AG09319 (cell line): ENCODE results near the gene CLMN.

Experiments used
- DNase-seq: peaks from one replicate; pipeline ENCODE4 v3.0.0-alpha.2; 2010; ENCODE audit warnings: low read depth; ENCODE audit errors: extremely low read depth
- TF ChIP-seq, protein P1 (sequence below): IDR thresholded peaks from 2 replicates; pipeline ENCODE4 v1.5.1; 2011; ENCODE audit warnings: low read depth, mild to moderate bottlenecking, inconsistent platforms, low read length, moderate library complexity

Gene CLMN

DNA sequence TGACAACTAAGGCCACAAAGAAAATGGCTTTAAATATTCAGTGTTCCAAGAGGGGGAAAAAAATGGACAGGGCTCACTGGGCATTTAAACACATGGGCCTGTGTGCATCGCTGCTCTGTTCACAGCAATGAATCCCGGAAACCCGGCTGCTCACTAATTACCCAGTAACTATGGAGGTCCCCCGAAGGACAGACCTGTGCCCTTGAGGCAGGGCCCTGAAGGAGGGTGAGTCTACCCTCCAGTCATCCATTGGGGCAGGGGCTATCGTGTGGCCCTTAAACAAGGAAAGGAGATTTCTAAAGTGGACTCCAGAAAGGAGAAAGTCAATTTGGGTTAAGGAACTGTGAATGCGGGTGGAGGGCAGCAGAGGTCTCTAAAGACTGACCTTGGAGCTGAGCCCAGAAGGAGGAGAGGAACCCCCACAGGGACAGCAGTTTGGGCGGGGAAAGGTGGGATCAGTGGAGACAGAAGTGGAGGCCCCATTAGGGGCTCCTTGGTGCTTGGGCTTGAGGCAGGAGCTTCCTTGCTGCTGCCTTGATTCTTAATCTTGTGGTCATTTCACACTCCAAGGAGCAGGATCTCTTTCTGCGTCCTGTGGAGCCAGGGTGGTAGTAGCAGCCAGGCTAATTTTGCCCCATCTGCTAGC is 1.4 kb upstream of the CLMN start:
- no peak for DNase-seq
- TF ChIP-seq, protein P1, sequence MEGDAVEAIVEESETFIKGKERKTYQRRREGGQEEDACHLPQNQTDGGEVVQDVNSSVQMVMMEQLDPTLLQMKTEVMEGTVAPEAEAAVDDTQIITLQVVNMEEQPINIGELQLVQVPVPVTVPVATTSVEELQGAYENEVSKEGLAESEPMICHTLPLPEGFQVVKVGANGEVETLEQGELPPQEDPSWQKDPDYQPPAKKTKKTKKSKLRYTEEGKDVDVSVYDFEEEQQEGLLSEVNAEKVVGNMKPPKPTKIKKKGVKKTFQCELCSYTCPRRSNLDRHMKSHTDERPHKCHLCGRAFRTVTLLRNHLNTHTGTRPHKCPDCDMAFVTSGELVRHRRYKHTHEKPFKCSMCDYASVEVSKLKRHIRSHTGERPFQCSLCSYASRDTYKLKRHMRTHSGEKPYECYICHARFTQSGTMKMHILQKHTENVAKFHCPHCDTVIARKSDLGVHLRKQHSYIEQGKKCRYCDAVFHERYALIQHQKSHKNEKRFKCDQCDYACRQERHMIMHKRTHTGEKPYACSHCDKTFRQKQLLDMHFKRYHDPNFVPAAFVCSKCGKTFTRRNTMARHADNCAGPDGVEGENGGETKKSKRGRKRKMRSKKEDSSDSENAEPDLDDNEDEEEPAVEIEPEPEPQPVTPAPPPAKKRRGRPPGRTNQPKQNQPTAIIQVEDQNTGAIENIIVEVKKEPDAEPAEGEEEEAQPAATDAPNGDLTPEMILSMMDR, result no peak

DNA sequence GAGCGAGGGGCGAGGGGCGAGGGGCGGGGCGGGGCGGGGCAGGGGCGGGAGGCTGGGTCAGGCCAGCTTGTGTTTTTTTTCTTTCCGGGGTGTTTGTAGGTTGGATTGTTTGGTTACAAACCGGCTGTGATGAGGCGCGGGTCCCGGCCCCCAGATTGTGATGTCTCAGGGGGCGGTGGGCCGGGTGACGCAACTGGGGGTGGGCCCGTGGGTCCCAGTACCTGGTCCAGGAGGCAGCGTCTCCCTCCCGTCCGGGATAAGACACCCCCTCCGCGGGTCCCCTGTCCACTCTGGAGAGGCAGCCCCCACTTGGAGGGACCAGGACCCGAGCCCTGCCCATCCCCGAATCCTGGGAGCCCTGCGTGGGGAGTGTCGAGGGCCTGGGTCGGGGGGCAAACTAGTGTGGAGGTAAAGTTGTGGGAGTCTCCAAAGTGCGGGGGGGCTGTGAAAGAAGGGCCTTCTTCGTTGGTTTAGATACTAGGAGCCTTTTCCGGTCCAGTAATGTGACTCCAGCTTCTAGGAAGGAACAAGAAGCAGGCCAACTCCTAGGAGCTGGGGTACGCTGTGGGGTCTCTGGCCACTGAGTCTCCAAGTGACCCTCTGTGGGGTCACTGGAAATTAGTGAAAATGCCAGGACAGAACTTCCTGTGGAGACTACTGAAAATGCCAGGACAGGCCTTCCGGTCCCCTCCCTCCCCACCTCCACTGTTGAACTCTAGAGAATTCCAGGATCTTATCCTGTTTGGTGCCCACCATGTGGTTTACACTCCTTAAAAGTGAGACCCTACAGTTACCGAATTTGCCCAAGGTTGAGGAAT is 579 bp upstream of the CLMN start:
- DNase-seq, result no peak
- TF ChIP-seq, protein P1, result no peak

DNA sequence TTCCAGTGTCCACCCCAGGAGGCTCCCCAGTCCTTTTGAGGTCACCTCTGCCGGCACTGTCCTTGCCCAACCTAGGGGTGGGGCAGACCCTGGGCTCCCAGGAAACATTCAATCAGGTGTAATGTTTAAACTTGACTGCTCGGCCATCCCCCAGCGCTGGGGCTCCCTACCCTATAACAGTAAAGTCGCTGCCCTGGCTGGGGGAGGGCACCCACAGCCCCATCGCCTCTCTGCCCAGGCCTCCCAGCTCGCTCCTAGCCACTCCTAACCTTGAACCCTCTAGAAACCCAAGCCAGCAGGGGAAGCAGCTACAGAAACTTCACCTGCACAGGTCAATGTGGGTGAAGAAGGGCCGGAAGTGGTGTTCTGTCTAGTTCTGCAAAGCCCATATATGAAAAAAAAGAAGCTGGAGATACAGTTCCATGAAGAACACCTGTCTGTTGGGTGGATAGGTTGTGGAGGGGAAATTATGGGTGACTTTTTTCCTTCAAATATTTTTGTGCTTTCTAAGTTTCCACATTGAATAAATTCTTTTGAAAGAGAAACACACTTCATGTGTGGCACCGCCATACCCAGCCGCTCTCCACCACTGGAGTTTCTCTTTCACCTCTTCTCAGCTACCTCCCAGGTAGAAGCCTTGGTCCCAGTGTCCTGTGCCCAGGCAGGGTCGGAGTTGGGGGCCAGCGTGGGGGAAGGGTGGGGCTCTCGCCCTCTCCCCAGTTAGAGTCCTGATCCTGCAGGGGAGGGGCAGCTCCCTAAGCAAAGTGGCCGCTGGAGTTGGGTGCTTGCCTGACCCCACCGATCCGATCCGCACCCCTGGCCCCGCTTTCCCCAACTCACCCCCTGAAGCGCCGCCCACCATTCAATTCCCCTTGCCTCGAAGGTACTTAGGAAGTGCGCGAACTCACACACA is 1.1 kb downstream of the CLMN start:
- no peak for DNase-seq
- TF ChIP-seq, protein P1, result no peak

DNA sequence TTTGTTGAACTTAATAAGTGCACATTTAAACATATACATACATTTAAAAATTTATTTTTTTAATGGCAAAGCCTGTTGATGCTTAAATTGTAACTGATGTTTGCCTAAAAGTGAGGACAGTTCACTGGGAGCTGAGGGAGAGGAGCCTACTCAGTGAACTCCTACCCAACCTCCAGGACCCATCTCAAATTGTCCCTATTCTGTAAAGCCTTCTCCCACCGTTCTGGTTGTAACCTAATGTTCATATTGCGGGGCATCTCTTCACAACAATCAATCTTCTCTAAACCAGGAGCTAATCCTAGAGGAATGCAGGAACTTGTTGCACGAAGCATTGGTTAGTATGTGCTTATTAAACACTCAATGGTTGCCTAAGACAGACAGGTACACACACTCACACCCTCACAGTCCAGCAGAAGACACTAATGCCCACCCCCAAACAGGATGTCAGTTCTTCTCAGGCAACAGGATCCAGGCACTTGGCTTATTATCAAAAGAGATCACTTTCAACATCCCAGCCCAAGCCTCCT is 1.8 kb downstream of the CLMN start:
- TF ChIP-seq, protein P1, result no peak

DNA sequence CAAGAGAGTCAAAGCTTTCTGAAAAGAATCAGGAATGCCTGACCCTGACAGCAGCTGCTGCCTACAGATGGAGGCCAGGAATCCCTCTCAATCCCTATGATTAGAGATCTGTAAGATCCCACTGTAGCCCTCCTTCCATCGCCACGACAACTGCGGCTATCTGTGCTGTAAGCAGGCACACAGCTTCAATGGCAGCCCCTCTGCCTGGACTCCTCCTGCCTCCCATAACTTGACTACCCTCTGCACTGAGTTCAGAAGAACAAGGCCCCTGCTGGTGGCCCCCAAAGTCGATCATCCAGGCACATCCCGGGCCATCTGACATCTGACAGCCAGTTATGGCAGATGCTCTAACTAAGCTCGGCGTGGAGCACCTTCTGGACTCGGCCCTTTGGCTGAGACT is 2.9 kb downstream of the CLMN start:
- DNase-seq, result no peak
- TF ChIP-seq, protein P1, result no peak

More for the DNA sequence above, 1.8 kb downstream of the CLMN start:
- no peak for DNase-seq

DNA sequence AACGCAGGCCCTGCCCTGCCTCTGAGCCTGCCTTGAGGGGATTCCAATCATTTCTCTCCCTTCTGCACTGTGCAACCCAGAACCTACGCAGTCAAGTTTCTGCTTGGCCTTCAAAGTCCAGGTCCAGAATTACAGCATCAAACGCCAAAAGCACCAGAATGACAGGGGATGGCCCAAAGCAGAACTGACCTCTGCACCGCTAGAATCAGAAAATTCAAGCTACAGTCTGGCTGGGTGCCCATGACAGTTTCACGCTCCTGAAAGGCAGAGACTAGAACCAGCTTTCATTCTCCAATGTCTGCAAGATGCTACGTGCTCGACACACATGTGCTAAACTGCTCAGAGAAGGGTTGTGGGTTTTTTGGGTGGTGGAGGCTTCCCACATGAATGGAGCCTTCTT is 4.1 kb downstream of the CLMN start:
- DNase-seq, result no peak
- TF ChIP-seq, protein P1, result no peak

DNA sequence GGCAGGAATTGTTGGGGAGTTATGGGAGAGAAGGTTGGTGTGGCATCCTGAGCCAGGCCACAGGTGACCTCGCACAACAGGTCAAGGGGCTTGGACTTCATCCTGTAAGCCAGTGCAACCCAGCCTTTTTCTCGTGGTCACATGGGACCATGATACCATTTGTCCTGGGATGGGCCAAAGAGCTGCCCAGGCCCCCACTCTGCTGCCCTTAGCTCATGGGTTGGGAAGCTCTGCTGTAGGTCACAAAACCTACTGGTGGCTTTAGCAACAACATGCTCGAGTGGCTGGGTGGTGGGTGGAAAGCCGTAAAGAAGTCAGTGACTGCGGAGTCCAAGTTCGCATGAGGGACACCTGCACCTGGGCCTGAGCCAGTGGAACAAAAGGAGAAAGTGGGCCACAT is 4.6 kb downstream of the CLMN start:
- TF ChIP-seq, protein P1, result no peak
- DNase-seq, result no peak
